Measurements from ENCODE around the gene SLC10A3.

GRCh38 chrX:154469880-154470279, 20.5 kb downstream of the SLC10A3 start:
- TF ChIP-seq POLR2AphosphoS5 (IDR thresholded peaks at IDR 0.05; ENCODE audit: low read depth, low read length) (no peak), TAF1 (IDR thresholded peaks at IDR 0.05; ENCODE audit: borderline replicate concordance, insufficient read depth, low read length) (no peak)
- TF ChIP-seq, protein P1, sequence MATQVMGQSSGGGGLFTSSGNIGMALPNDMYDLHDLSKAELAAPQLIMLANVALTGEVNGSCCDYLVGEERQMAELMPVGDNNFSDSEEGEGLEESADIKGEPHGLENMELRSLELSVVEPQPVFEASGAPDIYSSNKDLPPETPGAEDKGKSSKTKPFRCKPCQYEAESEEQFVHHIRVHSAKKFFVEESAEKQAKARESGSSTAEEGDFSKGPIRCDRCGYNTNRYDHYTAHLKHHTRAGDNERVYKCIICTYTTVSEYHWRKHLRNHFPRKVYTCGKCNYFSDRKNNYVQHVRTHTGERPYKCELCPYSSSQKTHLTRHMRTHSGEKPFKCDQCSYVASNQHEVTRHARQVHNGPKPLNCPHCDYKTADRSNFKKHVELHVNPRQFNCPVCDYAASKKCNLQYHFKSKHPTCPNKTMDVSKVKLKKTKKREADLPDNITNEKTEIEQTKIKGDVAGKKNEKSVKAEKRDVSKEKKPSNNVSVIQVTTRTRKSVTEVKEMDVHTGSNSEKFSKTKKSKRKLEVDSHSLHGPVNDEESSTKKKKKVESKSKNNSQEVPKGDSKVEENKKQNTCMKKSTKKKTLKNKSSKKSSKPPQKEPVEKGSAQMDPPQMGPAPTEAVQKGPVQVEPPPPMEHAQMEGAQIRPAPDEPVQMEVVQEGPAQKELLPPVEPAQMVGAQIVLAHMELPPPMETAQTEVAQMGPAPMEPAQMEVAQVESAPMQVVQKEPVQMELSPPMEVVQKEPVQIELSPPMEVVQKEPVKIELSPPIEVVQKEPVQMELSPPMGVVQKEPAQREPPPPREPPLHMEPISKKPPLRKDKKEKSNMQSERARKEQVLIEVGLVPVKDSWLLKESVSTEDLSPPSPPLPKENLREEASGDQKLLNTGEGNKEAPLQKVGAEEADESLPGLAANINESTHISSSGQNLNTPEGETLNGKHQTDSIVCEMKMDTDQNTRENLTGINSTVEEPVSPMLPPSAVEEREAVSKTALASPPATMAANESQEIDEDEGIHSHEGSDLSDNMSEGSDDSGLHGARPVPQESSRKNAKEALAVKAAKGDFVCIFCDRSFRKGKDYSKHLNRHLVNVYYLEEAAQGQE (IDR thresholded peaks at IDR 0.05; ENCODE audit: insufficient read depth in 1 of 2, low read depth in 2 of 2, low read length in 2 of 2) = no peak

All from PFSK-1 (cell line).